GM12873 (cell line): ENCODE measurements around the gene TSPO.

Experiments used
- CTCF ChIP-seq: IDR thresholded peaks from 2 replicates; pipeline ENCODE4 v1.5.1; 2012; ENCODE audit warnings: low read depth, mild to moderate bottlenecking, moderate library complexity, low read length, control low read depth; ENCODE audit not compliant: insufficient read depth; ENCODE audit errors: missing control alignments

TSPO gene

GRCh38 chr22:43136801-43137200 is 14.6 kb upstream of the TSPO start:
- TF ChIP-seq CTCF = no peak

DNA sequence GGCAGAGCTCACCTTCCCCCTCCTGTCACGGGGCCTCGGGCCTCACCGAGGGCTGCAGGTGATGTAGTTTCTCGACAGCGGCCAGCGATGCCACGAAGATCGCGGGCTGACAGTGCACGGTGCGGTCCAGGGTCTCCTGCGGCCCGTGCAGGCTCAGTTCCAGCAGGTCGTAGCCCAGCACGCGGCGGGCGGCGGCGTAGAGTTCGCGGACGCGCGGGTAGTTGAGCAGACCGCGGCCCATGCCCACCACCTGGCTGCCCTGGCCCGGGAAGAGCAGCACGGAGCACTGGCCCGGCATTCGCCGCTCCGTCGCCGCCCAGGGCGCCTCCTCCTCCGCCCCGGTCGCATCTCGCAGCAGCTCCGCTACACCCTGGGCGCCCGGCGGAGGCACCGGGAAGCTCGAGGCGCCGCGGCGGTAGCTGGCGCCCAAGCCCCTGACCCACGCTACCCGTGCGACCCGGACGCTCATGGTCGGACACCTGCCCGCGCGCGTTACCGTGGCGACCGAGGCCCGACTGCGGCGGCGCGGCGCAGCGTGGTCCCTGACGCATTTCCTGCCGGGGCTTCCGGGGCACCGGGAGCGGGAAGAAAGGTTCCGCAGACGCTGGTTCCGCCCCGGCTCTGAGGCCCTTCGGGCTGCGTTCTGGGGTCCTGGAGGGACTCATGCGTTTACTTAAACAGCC is 8.3 kb upstream of the TSPO start, which contains the start of gene MCAT:
TSS of gene MCAT (minus strand) at position 519 of the 683 bp plus-strand sequence. CDS start at position 469, 50 bp downstream.
- no peak for TF ChIP-seq CTCF

GRCh38 chr22:43144949-43145348 is 6.4 kb upstream of the TSPO start:
- no peak for TF ChIP-seq CTCF

DNA sequence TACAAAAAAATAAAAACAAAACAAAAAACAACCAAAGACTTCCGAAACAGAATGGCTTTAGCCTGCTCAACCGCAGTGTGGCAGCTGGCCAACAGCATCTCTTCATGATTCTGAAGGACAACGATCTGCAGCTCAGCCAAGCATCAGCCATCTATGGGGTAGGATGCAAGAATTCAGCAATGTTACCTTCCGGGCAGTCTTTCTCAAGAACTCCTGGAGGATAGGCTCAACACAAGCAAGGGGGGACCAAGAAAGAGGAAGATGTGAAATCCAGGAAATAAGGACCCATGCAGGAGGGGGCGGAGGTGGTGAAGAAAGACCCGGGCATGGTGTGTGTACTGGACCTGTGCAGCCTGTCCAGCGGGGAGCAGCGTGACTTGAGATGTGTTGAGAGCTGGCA is 3.5 kb upstream of the TSPO start:
- no peak for TF ChIP-seq CTCF

GRCh38 chr22:43148581-43148980 is 2.8 kb upstream of the TSPO start:
- TF ChIP-seq CTCF = no peak

- no peak for TF ChIP-seq CTCF
Observed at GRCh38 chr22:43150731-43151206, 590 bp upstream of the TSPO start.

- no peak for TF ChIP-seq CTCF
Observed at GRCh38 chr22:43152003-43152356, 621 bp downstream of the TSPO start.
